Smooth muscle cell of the brain vasculature (primary cell): ENCODE results near the gene DQX1.
"Not testable (repeated sequence)": the region's sequence is repeated elsewhere in the genome, so short reads cannot be mapped to it uniquely, and the experiment has no call there.

Experiments used
- DNase-seq: peaks from one replicate; pipeline ENCODE4 v3.0.0-alpha.2; 2012; ENCODE audit warnings: low read depth, low spot score

The DQX1 gene, protein sequence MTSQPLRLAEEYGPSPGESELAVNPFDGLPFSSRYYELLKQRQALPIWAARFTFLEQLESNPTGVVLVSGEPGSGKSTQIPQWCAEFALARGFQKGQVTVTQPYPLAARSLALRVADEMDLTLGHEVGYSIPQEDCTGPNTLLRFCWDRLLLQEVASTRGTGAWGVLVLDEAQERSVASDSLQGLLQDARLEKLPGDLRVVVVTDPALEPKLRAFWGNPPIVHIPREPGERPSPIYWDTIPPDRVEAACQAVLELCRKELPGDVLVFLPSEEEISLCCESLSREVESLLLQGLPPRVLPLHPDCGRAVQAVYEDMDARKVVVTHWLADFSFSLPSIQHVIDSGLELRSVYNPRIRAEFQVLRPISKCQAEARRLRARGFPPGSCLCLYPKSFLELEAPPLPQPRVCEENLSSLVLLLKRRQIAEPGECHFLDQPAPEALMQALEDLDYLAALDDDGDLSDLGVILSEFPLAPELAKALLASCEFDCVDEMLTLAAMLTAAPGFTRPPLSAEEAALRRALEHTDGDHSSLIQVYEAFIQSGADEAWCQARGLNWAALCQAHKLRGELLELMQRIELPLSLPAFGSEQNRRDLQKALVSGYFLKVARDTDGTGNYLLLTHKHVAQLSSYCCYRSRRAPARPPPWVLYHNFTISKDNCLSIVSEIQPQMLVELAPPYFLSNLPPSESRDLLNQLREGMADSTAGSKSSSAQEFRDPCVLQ

GRCh38 chr2:74525717-74526648 is at the start of gene DQX1:
TSS of gene DQX1 (minus strand) at chr2:74526231. CDS start at chr2:74525729, 502 bp downstream.
- no peak for DNase-seq

GRCh38 chr2:74575320-74575719 is 49.3 kb upstream of the DQX1 start:
- DNase-seq = no peak

GRCh38 chr2:74573747-74574562 is 47.9 kb upstream of the DQX1 start:
- DNase-seq = peak; percentile 41

DNA sequence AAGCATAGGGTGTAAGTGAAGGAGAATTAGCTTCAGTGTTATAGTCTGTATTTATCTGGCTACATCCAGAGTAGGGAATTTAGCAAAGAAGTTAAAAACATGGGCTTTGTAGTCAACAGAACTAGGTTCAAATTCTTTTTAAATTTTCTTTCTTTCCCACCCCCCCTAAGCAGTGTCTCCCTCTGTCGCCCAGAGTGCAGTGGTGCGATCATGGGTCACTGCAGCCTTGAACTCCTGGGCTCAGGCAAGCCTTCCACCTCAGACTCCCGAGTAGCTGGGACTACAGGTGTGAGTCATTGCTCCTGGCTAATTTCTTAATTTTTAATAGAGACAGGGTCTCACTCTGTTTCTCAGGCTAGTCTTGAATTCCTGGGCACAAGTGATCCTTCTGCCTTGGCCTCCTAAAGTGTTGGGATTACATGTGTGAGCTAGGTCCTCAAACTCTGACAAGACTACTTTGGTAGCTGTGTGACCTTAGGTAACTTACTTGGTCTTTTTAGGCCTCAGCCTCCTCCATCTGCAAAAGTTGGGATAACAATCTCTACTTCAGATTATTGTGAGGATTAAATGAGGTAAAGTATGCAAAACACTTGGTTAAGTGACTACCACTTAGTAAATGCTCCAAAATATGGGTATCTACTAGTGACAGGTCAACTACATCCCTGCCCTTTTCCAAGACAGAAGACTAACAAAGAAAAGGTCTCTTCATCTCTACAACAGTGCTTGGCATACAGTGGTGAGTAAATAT is 46.3 kb upstream of the DQX1 start:
- DNase-seq = no peak

GRCh38 chr2:74571058-74571457 is 45.0 kb upstream of the DQX1 start:
- DNase-seq = no peak

DNA sequence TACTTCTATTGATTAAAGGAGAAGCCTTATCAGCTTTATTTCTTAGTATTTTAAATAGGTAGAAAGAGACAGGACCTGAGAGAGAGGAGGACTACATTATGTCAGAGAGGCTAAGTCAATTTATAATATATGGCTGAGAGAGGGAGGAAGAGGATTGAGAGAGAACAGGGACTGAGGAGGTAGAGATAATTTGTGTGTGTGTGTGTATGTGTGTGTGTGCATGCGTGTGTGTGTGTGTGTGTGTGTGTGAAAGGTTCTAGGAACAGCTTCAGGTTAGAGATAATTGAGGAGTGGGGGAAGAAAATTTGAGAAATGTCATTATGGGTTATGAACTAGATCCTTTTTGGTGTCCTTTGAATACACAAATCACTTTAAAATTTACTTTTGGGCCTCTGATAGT is 43.7 kb upstream of the DQX1 start:
- DNase-seq = no peak

DNA sequence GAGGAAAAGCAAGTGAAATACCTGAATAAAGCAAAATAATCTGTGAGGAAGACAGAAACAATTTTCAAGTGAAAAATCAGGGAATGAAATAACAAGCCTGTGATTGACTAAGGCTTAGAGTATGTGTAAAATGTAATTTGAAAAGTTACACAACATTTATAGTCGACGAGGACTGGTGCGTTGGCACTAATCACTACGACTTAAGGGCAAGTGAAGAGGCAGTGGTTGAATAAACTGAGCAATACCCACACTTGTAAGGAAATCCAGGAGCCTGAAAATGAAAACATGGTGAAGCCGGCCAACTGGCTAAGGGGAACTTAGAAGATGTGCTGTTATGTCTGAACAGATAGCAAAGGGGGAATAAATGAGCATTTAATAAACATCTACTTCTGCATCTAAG is 41.9 kb upstream of the DQX1 start:
- DNase-seq = no peak

- DNase-seq = peak; percentile 69
Observed at GRCh38 chr2:74566754-74567085, 40.7 kb upstream of the DQX1 start.

GRCh38 chr2:74566076-74566753 is 40.2 kb upstream of the DQX1 start:
- no peak for DNase-seq

DNA sequence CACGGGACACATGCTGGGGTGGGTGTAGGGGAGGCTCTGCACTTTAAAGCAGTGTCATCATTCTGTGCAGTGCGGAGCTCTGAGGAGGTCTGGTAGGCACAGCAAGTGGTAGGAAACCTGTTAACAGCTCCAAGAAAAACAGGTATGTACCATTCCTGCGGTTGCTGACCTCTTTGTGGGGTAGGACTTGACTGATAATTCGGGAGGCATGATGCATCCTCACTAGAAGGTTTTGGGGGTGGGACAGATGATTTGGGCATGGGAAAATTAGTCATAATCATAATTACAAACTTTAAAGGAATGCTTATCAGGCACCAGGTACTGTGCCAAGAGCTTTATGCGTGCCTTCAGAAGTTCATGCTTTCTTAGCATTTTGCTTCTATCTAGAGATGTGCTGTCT is 38.2 kb upstream of the DQX1 start:
- no peak for DNase-seq

- no peak for DNase-seq
Observed at GRCh38 chr2:74562126-74562775, 36.2 kb upstream of the DQX1 start.

DNA sequence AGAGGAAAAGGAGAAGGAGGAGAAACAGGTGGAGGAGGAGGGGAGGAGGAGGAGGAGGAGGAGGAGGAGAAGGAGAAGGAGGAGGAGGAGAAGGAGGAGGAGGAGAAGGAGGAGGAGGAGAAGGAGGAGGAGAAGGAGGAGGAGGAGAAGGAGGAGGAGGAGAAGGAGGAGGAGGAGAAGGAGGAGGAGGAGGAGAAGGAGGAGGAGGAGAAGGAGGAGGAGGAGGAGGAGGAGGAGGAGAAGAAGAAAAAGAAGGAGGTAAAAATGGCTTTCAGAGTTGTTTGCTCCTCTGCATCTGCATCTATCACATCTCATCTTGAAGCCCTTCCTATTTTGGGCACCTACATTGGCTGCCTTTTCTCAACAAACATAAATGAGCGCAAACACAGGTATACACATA is 35.0 kb upstream of the DQX1 start:
- not testable (repeated sequence) for DNase-seq

DNA sequence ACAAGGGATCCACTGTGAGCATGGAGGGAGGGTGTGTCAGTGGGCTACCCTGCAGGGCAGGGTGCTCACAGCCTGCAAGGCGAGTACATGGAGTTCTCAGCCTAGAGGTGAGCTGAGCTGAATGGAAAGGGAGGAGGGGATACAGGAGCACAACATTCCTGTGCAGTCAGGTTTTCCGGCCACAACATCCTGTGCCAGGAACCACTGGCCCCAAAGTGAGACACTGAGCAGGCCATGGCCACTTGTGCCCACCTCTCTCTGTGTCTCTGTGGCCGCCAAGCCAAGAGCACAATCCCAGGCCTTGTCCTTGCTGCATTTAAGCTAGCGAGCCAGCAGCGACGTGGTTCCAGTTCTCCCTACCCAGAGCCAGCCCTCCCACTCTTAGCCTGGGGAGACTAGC is 34.6 kb upstream of the DQX1 start:
- DNase-seq = no peak

GRCh38 chr2:74559912-74560311 is 33.9 kb upstream of the DQX1 start:
- DNase-seq = no peak

GRCh38 chr2:74558284-74559230 is 32.5 kb upstream of the DQX1 start:
- no peak for DNase-seq

DNA sequence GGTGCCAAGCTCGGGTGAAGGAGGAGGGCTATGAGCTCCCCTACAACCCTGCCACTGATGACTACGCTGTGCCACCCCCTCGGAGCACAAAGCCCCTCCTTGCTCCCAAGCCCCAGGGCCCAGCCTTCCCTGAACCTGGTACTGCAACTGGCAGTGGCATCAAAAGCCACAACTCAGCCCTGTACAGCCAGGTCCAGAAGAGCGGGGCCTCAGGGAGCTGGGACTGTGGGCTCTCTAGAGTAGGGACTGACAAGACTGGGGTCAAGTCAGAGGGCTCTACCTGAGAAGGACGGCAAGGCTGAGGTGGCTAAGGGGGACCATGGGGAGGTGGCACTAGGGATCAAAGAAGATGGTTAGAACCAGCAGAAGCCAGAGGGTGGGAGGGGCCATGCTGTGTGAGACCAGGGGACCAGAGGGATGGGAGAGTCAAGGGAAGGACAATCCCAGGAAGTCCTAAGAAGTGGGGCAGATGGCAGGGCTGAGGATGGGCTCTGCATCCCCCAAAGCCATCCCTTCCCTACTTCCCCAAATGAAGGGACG is 30.9 kb upstream of the DQX1 start:
- DNase-seq = no peak

DNA sequence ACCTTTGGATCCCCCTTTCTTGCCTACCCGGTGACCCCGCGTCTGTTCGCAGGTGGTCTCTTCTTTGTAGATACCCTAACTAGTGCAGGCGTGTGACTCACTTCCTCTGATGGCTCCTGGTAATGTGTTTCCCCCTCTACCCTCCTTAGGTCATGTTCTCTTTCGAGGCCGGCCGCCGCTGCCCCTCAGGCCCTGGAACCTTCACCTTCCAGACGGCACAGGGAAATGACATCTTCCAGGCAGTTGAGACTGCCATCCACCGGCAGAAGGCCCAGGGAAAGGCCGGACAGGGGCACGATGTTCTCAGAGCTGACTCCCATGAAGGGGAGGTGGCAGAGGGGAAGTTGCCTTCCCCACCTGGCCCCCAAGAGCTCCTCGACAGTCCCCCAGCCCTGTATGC is 30.1 kb upstream of the DQX1 start:
- no peak for DNase-seq

DNA sequence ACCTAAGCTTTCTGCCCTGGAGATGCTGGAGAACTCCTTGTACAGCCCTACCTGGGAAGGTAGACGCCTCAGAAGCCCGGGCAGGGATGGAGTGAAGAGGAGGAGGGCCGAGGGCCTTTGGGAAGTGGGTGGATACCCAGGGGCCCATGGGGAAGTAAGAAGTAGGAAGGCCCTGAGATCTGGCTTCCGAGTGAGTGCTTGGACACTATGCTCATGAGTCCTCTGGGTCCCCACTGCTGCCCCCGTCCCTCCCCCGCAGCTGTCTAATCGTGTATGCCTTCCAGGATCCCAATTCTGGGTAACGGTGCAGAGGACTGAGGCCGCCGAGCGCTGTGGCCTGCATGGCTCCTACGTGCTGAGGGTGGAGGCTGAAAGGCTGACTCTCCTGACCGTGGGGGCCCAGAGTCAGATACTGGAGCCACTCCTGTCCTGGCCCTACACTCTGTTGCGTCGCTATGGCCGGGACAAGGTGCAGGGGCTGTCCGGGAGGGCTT is 29.6 kb upstream of the DQX1 start:
- no peak for DNase-seq
